T-helper 17 cell (primary cell): Measurements from ENCODE around the gene OGFR. TPM values are rescaled to one million over a fixed set of nuclear protein-coding genes. Genes with fewer than 3 reads are reported as not detected.

Experiments used
- ATAC-seq: fragments of 150-1000 bp; cut with Tn5 transposase; 2 replicates; pipeline ENCODE4 v1.10.0; 2021; ENCODE audit warnings: mild to moderate bottlenecking, moderate library complexity
- DNase-seq, 3 donors: peaks; one replicate each; pipeline versions ENCODE4 v3.0.0 to v3.0.0-alpha.2; 2020 to 2021
- H3K9me3 ChIP-seq: one replicate; pipeline ENCODE4 v1.7.0; 2013; ENCODE audit warnings: low read length, mild to moderate bottlenecking; ENCODE audit not compliant: control insufficient read depth, poor library complexity, severe bottlenecking
- H3K27ac Mint-ChIP-seq: one replicate; pipeline ENCODE4 v1.8.0; 2022; ENCODE audit warnings: mild to moderate bottlenecking, moderate library complexity, mixed read lengths
- H3K27me3 Mint-ChIP-seq: one replicate; pipeline ENCODE4 v1.8.0; 2022; ENCODE audit warnings: mixed read lengths
- H3K36me3 Mint-ChIP-seq: one replicate; pipeline ENCODE4 v1.8.0; 2022; ENCODE audit warnings: low read depth, mixed read lengths
- H3K4me1 Mint-ChIP-seq: one replicate; pipeline ENCODE4 v1.8.0; 2022; ENCODE audit warnings: mild to moderate bottlenecking, mixed read lengths
- H3K4me3 Mint-ChIP-seq: one replicate; pipeline ENCODE4 v1.8.0; 2022; ENCODE audit warnings: mild to moderate bottlenecking, moderate library complexity, mixed read lengths
- total RNA-seq, 4 donors: library from RNA in 2 of 4; stranded (reverse) in 2 of 4; gene quantifications; one replicate each; pipeline ENCODE4 v1.2.3 and lab custom pipeline; 2022 to 2026

Gene OGFR
- total RNA-seq, 2 donors from 2014 or later = 39.4 to 41.3 TPM

DNA sequence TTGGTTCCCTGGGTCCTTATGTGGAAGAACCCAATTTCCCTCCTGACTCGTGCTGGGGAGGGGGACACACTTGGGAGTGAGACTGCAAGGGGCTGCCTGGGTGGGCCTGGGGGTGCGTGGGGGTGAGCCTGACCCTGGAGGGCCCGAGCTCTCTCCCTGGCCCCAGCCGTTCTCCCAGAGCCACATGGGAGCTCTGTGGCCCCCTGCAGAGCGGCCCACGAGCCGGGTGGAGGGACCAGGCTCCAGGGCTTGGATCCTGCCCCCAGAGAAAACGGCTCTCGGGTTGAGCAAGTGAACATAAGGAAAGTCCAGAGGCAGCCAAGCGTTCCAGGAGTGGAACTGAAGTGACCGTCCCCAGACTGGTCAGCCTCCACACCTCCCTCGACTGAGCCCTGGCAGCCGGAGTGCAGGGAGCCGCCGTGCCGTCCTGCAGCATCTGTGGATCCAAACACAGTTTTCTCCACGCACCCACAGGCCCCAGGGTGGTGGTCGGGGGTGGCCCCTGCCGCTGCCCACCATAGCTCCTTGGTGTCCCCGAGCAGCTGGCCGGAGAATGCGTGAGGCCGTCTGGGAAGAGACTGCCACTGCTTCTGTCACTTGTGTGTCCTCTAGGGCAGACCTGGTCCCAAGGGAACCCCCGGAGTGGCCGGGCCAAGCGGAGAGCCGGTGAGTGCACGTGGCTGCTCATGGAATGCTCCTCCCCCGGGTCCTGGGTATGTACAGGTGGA, 22.8 kb downstream of the OGFR start:
- no peak overlapping the region for H3K27ac Mint-ChIP-seq
- H3K4me1 Mint-ChIP-seq = peaks cover 6% of the 10 kb centered on the region
- no peak for DNase-seq
- no peak for ATAC-seq
- H3K36me3 Mint-ChIP-seq = no peaks in the 10 kb centered on the region
- no peak overlapping the region for H3K4me3 Mint-ChIP-seq
- H3K27me3 Mint-ChIP-seq = no peaks in the 10 kb centered on the region
- H3K9me3 ChIP-seq = no peaks in the 10 kb centered on the region

DNA sequence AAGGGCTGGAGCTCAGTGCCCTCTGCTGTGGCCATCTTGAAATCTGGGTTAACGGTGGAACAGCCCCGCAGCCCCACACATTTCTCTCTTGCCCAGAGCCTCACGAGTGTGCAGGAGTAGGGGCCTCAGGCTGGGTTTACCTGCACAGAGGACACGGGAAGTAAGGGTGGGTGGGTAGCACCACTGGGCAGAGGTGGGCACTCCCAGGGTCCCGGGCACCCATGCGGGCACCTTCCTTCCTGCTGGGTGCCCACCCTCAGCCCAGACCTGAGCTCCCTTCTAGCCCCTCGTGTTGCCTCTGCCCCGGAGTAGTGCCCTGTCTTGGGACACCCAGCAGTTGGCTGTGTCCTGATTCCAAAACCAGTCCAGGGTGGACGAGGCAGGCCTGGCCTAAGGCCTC, 23.4 kb downstream of the OGFR start:
- Mint-ChIP-seq H3K4me3 (no peak overlapping the region), H3K36me3 (no peaks in the 10 kb centered on the region), H3K4me1 (peaks cover 2% of the 10 kb centered on the region), H3K27ac (no peak overlapping the region), H3K27me3 (no peaks in the 10 kb centered on the region)
- no peaks in the 10 kb centered on the region for H3K9me3 ChIP-seq
- no peak for ATAC-seq
- no peak for DNase-seq

DNA sequence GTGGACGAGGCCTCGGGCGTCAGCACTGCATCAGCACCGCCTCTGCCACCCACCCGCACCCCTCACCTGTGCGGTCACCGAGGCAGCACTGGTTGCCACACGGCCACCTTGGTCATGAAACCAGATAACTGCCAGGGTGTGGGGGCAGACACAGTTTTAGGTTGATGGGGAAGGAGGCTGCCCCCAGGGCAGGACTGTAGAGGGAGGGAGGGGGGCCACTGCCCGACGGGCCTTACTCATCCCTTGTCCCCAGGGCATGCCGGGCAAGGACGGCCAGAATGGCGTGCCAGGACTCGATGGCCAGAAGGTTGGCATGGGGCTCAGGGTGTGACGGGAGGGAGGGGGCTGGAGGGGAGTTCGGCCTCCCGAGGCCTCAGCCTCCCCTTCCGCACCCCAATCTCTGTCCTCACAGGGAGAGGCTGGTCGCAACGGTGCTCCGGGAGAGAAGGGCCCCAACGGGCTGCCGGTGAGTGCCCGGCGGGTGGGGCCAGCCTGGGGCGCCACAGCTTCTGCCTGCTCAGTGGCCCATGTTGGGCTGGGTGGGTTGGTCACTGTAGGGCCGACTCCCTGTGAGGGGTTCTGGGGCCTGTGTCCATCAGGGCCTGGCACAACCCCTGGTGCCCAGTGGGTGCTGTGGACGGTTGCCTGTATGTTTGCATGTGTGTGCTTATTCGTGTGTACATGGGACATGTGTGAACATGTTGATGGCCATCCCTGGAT, 24.0 kb downstream of the OGFR start:
- H3K4me3 Mint-ChIP-seq = no peak overlapping the region
- H3K27ac Mint-ChIP-seq = no peak overlapping the region
- no peaks in the 10 kb centered on the region for H3K9me3 ChIP-seq
- H3K27me3 Mint-ChIP-seq = no peaks in the 10 kb centered on the region
- ATAC-seq = no peak
- peaks cover 2% of the 10 kb centered on the region for H3K4me1 Mint-ChIP-seq
- no peak for DNase-seq
- H3K36me3 Mint-ChIP-seq = no peaks in the 10 kb centered on the region

DNA sequence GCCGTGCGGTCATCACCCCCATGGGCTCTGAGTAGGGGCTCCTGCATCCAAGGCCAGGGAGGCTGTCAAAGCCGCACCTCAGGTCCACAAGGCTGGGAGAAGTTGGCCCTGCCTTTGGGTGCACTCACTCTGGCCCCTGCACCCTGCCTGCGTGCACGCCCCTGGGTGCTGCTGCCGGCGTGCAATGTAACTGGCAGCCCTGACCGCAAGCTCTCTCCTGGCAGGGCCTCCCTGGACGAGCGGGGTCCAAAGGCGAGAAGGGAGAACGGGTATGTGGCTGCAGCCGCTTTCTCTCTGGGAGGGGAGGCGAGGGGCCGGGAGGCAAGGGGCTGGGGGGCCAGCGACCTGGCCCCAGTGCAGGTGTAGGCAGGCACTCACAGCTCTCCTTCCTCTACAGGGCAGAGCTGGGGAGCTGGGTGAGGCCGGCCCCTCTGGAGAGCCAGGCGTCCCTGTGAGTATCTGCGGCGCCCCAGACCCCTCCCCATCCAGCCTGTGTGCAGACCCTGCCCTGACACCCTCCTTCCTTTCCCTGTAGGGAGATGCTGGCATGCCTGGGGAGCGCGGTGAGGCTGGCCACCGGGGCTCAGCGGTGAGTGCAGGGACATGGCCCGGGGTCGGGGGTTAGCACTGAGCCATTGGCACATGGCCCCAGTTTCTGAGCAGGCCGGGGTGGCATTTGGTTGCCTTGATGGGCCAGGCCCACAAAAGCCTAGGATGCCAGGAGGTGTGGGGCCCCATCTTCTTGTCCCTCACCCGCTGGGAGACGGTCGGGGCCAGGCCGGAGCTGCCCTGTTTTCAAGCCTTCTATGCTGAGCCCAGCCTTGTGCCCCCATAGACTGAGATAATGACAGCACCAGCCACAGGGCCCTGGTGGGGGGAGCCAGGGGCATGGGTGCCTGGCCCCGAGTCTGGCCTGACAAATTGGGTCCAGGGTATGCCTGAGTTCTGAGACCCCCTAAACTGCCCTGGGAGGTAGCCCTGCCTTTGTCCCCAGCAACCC, 24.9 kb downstream of the OGFR start:
- H3K9me3 ChIP-seq = no peaks in the 10 kb centered on the region
- Mint-ChIP-seq H3K4me3 (no peak overlapping the region), H3K27me3 (no peaks in the 10 kb centered on the region), H3K27ac (no peak overlapping the region), H3K4me1 (peaks cover 2% of the 10 kb centered on the region), H3K36me3 (no peaks in the 10 kb centered on the region)
- DNase-seq = no peak
- no peak for ATAC-seq

DNA sequence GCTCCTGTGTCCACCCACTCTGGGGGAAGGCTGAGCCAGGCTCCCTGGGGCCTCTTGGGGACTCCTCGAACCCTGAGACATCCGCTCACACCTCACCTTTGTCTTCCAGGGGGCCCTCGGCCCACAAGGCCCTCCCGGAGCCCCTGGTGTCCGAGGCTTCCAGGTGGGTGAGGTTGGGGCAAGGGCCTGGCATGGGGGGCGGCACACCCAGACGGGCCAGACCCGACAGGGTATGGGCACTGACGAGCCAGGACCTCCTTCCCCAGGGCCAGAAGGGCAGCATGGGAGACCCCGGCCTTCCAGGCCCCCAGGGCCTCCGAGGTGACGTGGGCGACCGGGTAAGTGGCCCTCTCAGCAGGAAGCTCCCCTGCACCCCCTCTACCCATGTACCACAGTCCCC, 25.6 kb downstream of the OGFR start:
- Mint-ChIP-seq H3K27ac (no peak overlapping the region), H3K27me3 (peaks cover 5% of the 10 kb centered on the region), H3K4me3 (no peak overlapping the region), H3K4me1 (peaks cover 2% of the 10 kb centered on the region), H3K36me3 (no peaks in the 10 kb centered on the region)
- ATAC-seq = no peak
- DNase-seq = no peak
- no peaks in the 10 kb centered on the region for H3K9me3 ChIP-seq

DNA sequence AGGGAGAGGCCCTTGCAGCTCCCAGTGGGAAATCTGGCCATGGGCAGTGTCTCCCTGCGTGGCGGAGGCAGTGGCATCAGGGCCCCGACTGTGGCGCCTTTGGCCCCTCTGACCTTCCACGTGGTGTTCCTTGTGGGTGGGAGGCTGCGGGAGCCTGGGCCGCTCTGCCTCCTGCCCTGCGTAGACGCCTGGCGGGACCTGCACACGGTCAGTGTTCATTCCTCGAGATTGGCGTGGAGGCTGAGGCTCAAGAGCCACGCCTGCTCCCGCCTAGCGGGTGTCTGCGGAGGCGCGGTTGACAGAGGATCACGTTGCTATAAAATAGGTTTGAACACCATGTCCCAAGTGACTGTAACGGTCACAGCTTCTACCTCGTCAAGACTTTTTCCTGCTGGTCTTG, 26.2 kb downstream of the OGFR start:
- Mint-ChIP-seq H3K4me3 (no peak overlapping the region), H3K4me1 (peaks cover 4% of the 10 kb centered on the region), H3K27ac (no peak overlapping the region), H3K27me3 (peaks cover 8% of the 10 kb centered on the region), H3K36me3 (peaks cover 2% of the 10 kb centered on the region)
- no peaks in the 10 kb centered on the region for H3K9me3 ChIP-seq
- no peak for ATAC-seq
- no peak for DNase-seq

DNA sequence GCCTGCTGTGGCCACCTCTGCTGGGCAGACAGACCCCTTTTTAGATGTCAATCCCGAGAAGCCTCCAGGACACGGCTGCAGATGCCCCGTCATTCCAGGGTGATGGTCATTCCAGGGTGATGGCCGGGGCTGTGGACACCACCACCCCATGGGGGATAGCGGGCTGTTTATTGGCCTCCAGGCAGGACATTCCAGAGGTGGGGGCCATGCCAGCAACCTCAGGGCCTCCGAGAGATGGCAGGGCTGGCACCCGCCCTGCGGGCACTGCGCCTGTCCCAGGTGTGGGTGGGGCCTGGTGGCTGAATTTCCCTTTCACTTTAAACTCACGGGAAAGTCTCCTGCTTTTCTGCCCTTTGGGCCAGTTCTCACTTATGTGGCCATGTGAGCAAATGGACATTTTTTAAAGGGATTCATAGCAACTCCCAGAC, 26.7 kb downstream of the OGFR start:
- ATAC-seq (no peak), DNase-seq (no peak)
- Mint-ChIP-seq H3K4me3 (no peak overlapping the region), H3K27ac (no peak overlapping the region), H3K4me1 (peaks cover 4% of the 10 kb centered on the region), H3K27me3 (peaks cover 8% of the 10 kb centered on the region), H3K36me3 (peaks cover 2% of the 10 kb centered on the region)
- H3K9me3 ChIP-seq = no peaks in the 10 kb centered on the region

DNA sequence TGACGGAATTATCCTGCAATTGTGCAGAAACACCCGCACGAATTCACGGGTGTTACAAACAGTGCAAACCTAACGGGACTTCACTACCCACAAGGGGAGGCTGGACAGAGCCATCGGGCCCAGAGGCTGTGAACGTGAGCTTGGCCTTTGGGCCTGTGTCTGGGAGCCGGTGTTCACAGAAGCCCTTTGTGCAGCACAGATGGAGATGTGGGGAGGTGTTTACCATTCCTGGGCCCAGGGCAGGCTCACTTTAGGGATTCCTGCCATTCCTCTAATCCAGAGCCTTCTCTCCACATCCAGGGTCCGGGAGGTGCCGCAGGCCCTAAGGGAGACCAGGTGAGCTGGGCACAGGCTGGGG, 27.2 kb downstream of the OGFR start:
- H3K27me3 Mint-ChIP-seq = peaks cover 8% of the 10 kb centered on the region
- H3K27ac Mint-ChIP-seq = no peak overlapping the region
- DNase-seq = no peak
- no peak for ATAC-seq
- H3K4me1 Mint-ChIP-seq = peaks cover 4% of the 10 kb centered on the region
- H3K9me3 ChIP-seq = no peaks in the 10 kb centered on the region
- H3K36me3 Mint-ChIP-seq = peaks cover 2% of the 10 kb centered on the region
- no peak overlapping the region for H3K4me3 Mint-ChIP-seq

DNA sequence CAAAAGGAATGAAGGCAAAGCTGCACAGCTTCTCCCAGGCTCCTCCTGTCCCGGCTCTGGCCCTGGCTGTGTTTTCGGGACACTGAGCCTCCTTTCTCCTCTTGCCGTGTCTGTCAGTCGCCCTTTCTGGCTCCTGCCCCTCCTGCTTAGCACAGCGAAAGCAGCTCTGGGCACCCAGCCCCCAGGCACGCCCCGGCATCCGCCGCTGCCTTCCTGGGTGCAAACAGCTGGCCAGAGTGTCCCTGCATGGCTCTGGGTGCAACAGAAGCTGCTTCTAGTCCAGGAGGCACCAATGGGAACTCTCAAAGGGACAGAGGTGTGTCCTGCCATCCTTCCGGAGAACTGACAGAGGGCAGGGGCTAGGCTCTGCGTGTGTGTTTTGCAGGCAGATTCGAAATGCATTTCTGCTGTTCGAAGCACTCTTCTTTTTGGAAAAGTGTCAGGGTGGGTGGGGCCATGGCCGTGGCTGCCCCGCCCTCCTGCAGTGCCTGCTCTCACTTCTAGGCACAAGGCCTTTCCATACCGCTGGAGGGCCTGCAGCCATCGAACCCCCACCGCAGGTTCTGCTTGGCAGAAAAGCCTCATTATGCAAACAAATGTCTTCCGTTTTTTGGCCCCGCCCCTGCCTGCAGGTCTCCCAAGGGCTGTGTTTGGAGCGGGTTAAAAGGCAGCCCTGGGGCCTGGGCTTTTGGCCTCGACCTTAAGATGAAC, 27.7 kb downstream of the OGFR start:
- Mint-ChIP-seq H3K4me3 (no peak overlapping the region), H3K27ac (no peak overlapping the region), H3K27me3 (peaks cover 12% of the 10 kb centered on the region), H3K36me3 (peaks cover 2% of the 10 kb centered on the region), H3K4me1 (peaks cover 4% of the 10 kb centered on the region)
- no peak for ATAC-seq
- no peaks in the 10 kb centered on the region for H3K9me3 ChIP-seq
- peak in 1 of 3 donors; percentile 25 for DNase-seq

DNA sequence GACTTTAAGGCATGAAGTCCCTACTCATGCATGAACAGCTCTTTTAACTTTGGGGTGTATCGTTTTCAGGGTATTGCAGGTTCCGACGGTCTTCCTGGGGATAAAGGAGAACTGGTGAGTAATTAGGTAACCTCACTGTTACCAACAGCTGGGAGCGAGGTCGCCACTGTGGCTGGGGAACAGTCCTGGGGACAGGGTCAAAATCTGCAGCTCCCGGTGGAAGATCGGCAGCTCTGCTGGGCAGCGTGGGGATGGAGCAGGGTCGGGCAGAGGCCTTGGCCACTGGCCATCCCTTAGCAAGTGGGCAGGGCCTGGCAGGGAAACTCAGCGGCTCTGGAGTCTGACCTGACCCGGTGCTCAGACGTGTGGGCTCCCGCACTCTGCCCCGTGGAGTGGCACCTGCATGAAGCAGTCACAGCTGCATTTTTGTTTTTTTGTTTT, 28.3 kb downstream of the OGFR start:
- no peak for ATAC-seq
- Mint-ChIP-seq H3K4me3 (no peak overlapping the region), H3K27ac (no peak overlapping the region), H3K27me3 (peaks cover 15% of the 10 kb centered on the region), H3K36me3 (peaks cover 2% of the 10 kb centered on the region), H3K4me1 (peaks cover 4% of the 10 kb centered on the region)
- DNase-seq = no peak
- no peaks in the 10 kb centered on the region for H3K9me3 ChIP-seq

DNA sequence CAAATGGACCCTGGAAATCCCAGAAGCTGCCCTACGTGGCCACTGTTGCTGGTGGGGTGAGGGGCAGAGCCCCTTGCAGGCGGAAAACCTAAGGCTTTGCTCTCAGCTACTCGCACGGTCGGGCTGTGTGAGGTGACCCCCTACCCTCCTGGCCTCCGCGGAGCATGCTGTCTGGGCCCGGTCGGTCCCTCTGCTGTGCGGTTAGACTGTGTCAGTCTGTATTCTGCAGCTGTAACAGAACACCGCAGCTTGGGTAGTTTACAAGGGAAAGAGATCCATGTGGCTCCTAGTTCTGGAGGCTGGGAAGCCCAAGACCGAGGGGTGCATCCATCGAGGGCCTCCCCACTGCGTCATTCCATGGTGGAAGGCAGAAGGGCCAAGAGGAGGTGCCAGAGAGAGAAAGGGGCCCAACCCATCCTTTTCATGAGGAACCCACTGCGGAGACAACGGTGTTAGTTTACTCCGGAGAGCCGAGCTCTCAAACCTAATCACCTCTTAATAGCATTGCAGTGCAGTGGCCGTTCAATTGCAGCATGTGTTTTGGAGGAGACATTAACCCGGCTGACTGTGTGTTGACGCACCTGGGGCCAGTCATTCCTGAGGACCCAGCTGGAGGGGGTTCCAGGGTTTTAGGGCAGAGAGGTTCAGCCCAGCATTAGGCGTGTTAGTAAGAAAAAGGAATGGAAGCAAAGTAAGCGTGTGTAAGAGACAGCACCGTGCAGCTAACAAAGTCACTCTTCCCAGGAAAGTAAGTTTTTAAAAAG, 30.5 kb downstream of the OGFR start:
- DNase-seq (no peak), ATAC-seq (no peak)

More for the DNA sequence above, 30.5 kb downstream of the OGFR start:
- peaks cover 4% of the 10 kb centered on the region for H3K4me1 Mint-ChIP-seq
- H3K27ac Mint-ChIP-seq = no peak overlapping the region
- H3K9me3 ChIP-seq = no peaks in the 10 kb centered on the region
- H3K27me3 Mint-ChIP-seq = peaks cover 15% of the 10 kb centered on the region
- H3K36me3 Mint-ChIP-seq = peaks cover 2% of the 10 kb centered on the region
- no peak overlapping the region for H3K4me3 Mint-ChIP-seq
